Caco-2 (cell line): Measurements from ENCODE around the gene RPN1. TPM values are rescaled to one million over a fixed set of nuclear protein-coding genes. Genes with fewer than 3 reads are reported as not detected.

Experiments used
- BruUV-seq: library from RNA; stranded (reverse); fragments of 400-500 nt; replicated peaks from 2 replicates; lab custom pipeline; 2021; lab: Mats Ljungman, UMichigan
- CTCF ChIA-PET: fragments of 300-600 bp; sonication (Branson Sonifier 250); formaldehyde crosslinking; loops from one replicate; lab custom pipeline; 2022; ENCODE audit warnings: antibody characterized with exemption; lab: Charles Lee
- POLR2A ChIA-PET: fragments of 300-600 bp; sonication (Branson Sonifier 250); formaldehyde crosslinking; loops from one replicate; lab custom pipeline; 2022; ENCODE audit warnings: antibody characterized with exemption; lab: Charles Lee
- DNase-seq, 2 experiments: peaks; one replicate each; pipeline versions ENCODE4 v3.0.0 to v3.0.0-alpha.2; 2020 to 2022
- H3K27me3 ChIP-seq: replicated peaks from 2 replicates; pipeline ENCODE4 v1.6.0; 2011; ENCODE audit warnings: low read length; ENCODE audit not compliant: control insufficient read depth, insufficient read depth
- H3K36me3 ChIP-seq: 2 replicates; pipeline ENCODE4 v1.5.1; 2011; ENCODE audit warnings: low read length; ENCODE audit not compliant: control insufficient read depth, insufficient read depth
- H3K4me1 ChIP-seq: fragments of 250-450 bp; sonication (Bioruptor Pico); 2 replicates; pipeline ENCODE4 v1.5.1; 2020; ENCODE audit warnings: mild to moderate bottlenecking
- H3K4me3 ChIP-seq: 2 replicates; pipeline ENCODE4 v1.5.1; 2011; ENCODE audit warnings: low read depth, mild to moderate bottlenecking, control low read depth, low read length
- H3K9me3 ChIP-seq: fragments of 250-450 bp; sonication (Bioruptor Pico); 2 replicates; pipeline ENCODE4 v1.5.1; 2020; ENCODE audit warnings: mild to moderate bottlenecking, moderate library complexity
- H3K27ac Mint-ChIP-seq: one replicate; pipeline ENCODE4 v1.8.0; 2022; ENCODE audit warnings: mixed read lengths; ENCODE audit not compliant: unreplicated experiment
- H3K27me3 Mint-ChIP-seq: one replicate; pipeline ENCODE4 v1.8.0; 2022; ENCODE audit warnings: mixed read lengths; ENCODE audit not compliant: insufficient read depth, unreplicated experiment
- H3K36me3 Mint-ChIP-seq: one replicate; pipeline ENCODE4 v1.8.0; 2022; ENCODE audit warnings: mild to moderate bottlenecking, mixed read lengths; ENCODE audit not compliant: insufficient read depth, unreplicated experiment
- H3K4me1 Mint-ChIP-seq: one replicate; pipeline ENCODE4 v1.8.0; 2022; ENCODE audit warnings: low read depth, mixed read lengths; ENCODE audit not compliant: unreplicated experiment
- H3K4me3 Mint-ChIP-seq: one replicate; pipeline ENCODE4 v1.8.0; 2022; ENCODE audit warnings: mild to moderate bottlenecking, moderate library complexity, mixed read lengths; ENCODE audit not compliant: unreplicated experiment
- H3K9me3 Mint-ChIP-seq: one replicate; pipeline ENCODE4 v1.8.0; 2022; ENCODE audit warnings: mixed read lengths; ENCODE audit not compliant: unreplicated experiment
- CTCF ChIP-seq, 2 experiments: fragments of 200-600 bp in 1 of 2; IDR thresholded peaks; 1 replicate in 1 of 2; 2 replicates in 1 of 2; pipeline versions ENCODE4 v1.5.1 to v1.8.0; 2011 to 2022; ENCODE audit warnings: antibody characterized with exemption in 1 of 2, control low read depth in 1 of 2, inconsistent platforms in 1 of 2, low read depth in 1 of 2, low read length in 1 of 2, mild to moderate bottlenecking in 1 of 2, moderate library complexity in 1 of 2; ENCODE audit not compliant: insufficient read depth in 1 of 2, severe bottlenecking in 1 of 2, unreplicated experiment in 1 of 2
- intact Hi-C: fragments of 100-400 bp; cut with micrococcal nuclease; formaldehyde crosslinking; loops from one replicate; pipeline ENCODE4 v1.10.0; 2022; ENCODE audit not compliant: unreplicated experiment
- total RNA-seq: library from RNA; stranded (reverse); gene quantifications from 2 replicates; pipeline ENCODE4 v1.2.3, GENCODE V29; 2022

The RPN1 gene
- total RNA-seq, 1 experiment from 2014 or later, result 282 TPM

GRCh38 chr3:128674161-128674784 lies 23.7 kb upstream of the RPN1 start:
- no peak for DNase-seq
- no peak for TF ChIP-seq CTCF (IDR thresholded peaks at IDR 0.05; ENCODE audit: insufficient read depth in 1 of 2, low read depth in 1 of 2, low read length in 1 of 2, severe bottlenecking in 1 of 2, unreplicated experiment in 1 of 2)
- ChIA-PET CTCF (no interaction called here), POLR2A (no interaction called here)
- no peaks in the 10 kb centered on the region for H3K9me3 Mint-ChIP-seq
- H3K27me3 Mint-ChIP-seq, result no peaks in the 10 kb centered on the region
- H3K4me3 Mint-ChIP-seq, result no peak overlapping the region
- H3K4me1 ChIP-seq, result no peaks in the 10 kb centered on the region
- no peaks in the 10 kb centered on the region for H3K36me3 Mint-ChIP-seq
- no peaks in the 10 kb centered on the region for H3K27me3 ChIP-seq
- H3K27ac Mint-ChIP-seq, result no peak overlapping the region
- no peaks in the 10 kb centered on the region for H3K36me3 ChIP-seq
- no peak overlapping the region for H3K4me3 ChIP-seq
- no peaks in the 10 kb centered on the region for H3K9me3 ChIP-seq
- intact Hi-C loops, result no loop called here
- BruUV-seq, result no TSS peak
- H3K4me1 Mint-ChIP-seq, result no peaks in the 10 kb centered on the region

GRCh38 chr3:128667641-128668040 lies 17.0 kb upstream of the RPN1 start:
- H3K36me3 ChIP-seq, result no peaks in the 10 kb centered on the region
- POLR2A ChIA-PET, result no interaction called here
- H3K4me3 ChIP-seq, result no peak overlapping the region
- Mint-ChIP-seq H3K9me3 (no peaks in the 10 kb centered on the region), H3K27me3 (no peaks in the 10 kb centered on the region), H3K36me3 (peaks cover 8% of the 10 kb centered on the region), H3K27ac (no peak overlapping the region), H3K4me1 (no peaks in the 10 kb centered on the region), H3K4me3 (no peak overlapping the region)
- no TSS peak for BruUV-seq
- DNase-seq, result no peak
- CTCF ChIA-PET, result no interaction called here
- H3K27me3 ChIP-seq, result no peaks in the 10 kb centered on the region
- intact Hi-C loops, result no loop called here
- no peaks in the 10 kb centered on the region for H3K9me3 ChIP-seq
- TF ChIP-seq CTCF (IDR thresholded peaks at IDR 0.05; ENCODE audit: insufficient read depth in 1 of 2, low read depth in 1 of 2, low read length in 1 of 2, severe bottlenecking in 1 of 2, unreplicated experiment in 1 of 2), result no peak
- H3K4me1 ChIP-seq, result no peaks in the 10 kb centered on the region

GRCh38 chr3:128665362-128666021 lies 14.9 kb upstream of the RPN1 start:
- Histone ChIP-seq H3K4me3 (no peak overlapping the region), H3K9me3 (peaks cover 5% of the 10 kb centered on the region; the same call in 1 of the 2 replicates), H3K27me3 (no peaks in the 10 kb centered on the region), H3K36me3 (no peaks in the 10 kb centered on the region), H3K4me1 (no peaks in the 10 kb centered on the region)
- Mint-ChIP-seq H3K36me3 (peaks cover 8% of the 10 kb centered on the region), H3K4me1 (no peaks in the 10 kb centered on the region), H3K4me3 (no peak overlapping the region), H3K9me3 (no peaks in the 10 kb centered on the region), H3K27me3 (no peaks in the 10 kb centered on the region), H3K27ac (no peak overlapping the region)
- DNase-seq, result no peak
- ChIA-PET CTCF (no interaction called here), POLR2A (interaction anchor here (1.0 kb wide), 1 partner anchor 15 kb away, joined by 3 read pairs; no protein-coding TSS in a partner anchor)
- intact Hi-C loops, result no loop called here
- no peak for TF ChIP-seq CTCF (IDR thresholded peaks at IDR 0.05; ENCODE audit: insufficient read depth in 1 of 2, low read depth in 1 of 2, low read length in 1 of 2, severe bottlenecking in 1 of 2, unreplicated experiment in 1 of 2)
- no TSS peak for BruUV-seq
